Activated CD8-positive, alpha-beta T cell treated with anti-CD3 and anti-CD28 coated beads for 36 hours (primary cell): ENCODE results near the gene SYDE2. TPM values are rescaled to one million over a fixed set of nuclear protein-coding genes. Genes with fewer than 3 reads are reported as not detected.

Experiments
- ATAC-seq: fragments of 200-7000 bp; cut with Tn5 transposase; one replicate; pipeline ENCODE4 v1.10.0; 2021; ENCODE audit warnings: mild to moderate bottlenecking, moderate library complexity
- CTCF ChIA-PET: fragments of 350-600 bp; sonication (Branson Sonifier 250); formaldehyde crosslinking; loops from one replicate; lab custom pipeline; 2021; ENCODE audit warnings: antibody characterized with exemption; lab: Charles Lee
- POLR2A ChIA-PET: fragments of 350-600 bp; sonication (Branson Sonifier 250); formaldehyde crosslinking; loops from one replicate; lab custom pipeline; 2021; ENCODE audit warnings: antibody characterized with exemption; lab: Charles Lee
- DNase-seq: peaks from one replicate; pipeline ENCODE4 v3.0.0-alpha.2; 2020
- H3K27ac Mint-ChIP-seq: one replicate; pipeline ENCODE4 v1.8.0; 2021; ENCODE audit warnings: mild to moderate bottlenecking, mixed read lengths
- H3K27me3 Mint-ChIP-seq: one replicate; pipeline ENCODE4 v1.8.0; 2021; ENCODE audit warnings: mixed read lengths
- H3K36me3 Mint-ChIP-seq: one replicate; pipeline ENCODE4 v1.8.0; 2021; ENCODE audit warnings: low read depth, mixed read lengths
- H3K4me1 Mint-ChIP-seq: one replicate; pipeline ENCODE4 v1.8.0; 2021; ENCODE audit warnings: low read depth, mixed read lengths
- H3K4me3 Mint-ChIP-seq: one replicate; pipeline ENCODE4 v1.8.0; 2021; ENCODE audit warnings: mild to moderate bottlenecking, moderate library complexity, mixed read lengths
- H3K9me3 Mint-ChIP-seq: one replicate; pipeline ENCODE4 v1.8.0; 2021; ENCODE audit warnings: mixed read lengths
- intact Hi-C: fragments of 100-400 bp; cut with micrococcal nuclease; formaldehyde crosslinking; loops from one replicate; pipeline ENCODE4 v1.10.0; 2022
- total RNA-seq, 2 experiments: library from RNA; stranded (reverse); gene quantifications; one replicate each; pipeline ENCODE4 v1.2.3, GENCODE V29; 2021
- TF ChIP-seq, protein P1 (sequence below): fragments of 200-600 bp; IDR thresholded peaks from one replicate; pipeline ENCODE4 v1.8.0; 2022; ENCODE audit warnings: antibody characterized with exemption, mild to moderate bottlenecking

SYDE2 gene
- total RNA-seq, 2 experiments from 2014 or later = 4.8 to 5.2 TPM

DNA sequence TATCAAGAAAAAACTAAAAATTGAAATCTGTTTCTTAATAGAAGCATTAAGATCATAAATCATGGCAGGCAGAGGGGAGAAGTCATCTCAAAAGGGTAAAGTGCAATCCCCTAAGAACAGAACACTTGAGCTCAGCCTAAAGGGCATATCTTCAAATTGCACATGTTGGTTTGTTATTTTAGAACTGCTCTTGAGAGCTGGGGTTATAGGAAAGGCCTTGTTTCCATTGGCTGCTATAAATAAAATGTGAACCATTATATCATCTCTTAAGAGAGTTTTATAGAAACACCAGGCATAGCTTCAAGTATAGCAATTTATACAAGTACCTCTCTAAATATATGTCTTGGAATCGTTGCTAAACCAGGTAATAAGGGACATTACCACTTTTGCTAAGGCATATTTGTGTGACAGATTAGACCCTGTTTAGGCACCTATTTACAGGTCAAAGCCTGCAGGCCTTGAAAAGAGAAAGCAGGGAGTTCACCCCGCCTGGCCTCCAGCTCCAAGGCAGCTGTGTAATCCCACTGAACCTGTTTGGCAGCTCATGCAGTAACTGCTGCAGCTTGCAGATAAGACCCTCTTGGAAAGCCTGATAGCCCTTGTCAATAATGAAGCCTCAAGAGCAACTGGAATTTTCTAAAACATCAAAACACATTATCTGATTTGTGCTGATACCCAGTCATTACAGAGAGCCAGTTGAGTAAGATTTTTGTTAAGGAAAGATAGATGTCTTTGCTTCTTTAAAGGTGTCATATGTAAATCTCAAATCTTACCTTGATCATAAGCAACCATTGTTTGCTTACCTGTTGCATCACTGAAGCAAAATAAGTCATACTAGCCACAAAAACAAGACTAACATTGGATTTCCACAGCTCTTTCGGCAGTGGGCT lies 24.2 kb upstream of the SYDE2 start:
- DNase-seq (no peak), ATAC-seq (no peak)
- Mint-ChIP-seq H3K36me3 (no peaks in the 10 kb centered on the region), H3K4me1 (no peaks in the 10 kb centered on the region), H3K9me3 (no peaks in the 10 kb centered on the region), H3K4me3 (no peak overlapping the region), H3K27me3 (no peaks in the 10 kb centered on the region), H3K27ac (no peak overlapping the region)
- ChIA-PET POLR2A (no interaction called here), CTCF (interaction anchor here (1.1 to 2.3 kb wide), 4 partner anchors 30 to 280 kb away, joined by 3 to 8 read pairs (median 7); partner anchors contain the start of gene C1orf52)
- TF ChIP-seq, protein P1, sequence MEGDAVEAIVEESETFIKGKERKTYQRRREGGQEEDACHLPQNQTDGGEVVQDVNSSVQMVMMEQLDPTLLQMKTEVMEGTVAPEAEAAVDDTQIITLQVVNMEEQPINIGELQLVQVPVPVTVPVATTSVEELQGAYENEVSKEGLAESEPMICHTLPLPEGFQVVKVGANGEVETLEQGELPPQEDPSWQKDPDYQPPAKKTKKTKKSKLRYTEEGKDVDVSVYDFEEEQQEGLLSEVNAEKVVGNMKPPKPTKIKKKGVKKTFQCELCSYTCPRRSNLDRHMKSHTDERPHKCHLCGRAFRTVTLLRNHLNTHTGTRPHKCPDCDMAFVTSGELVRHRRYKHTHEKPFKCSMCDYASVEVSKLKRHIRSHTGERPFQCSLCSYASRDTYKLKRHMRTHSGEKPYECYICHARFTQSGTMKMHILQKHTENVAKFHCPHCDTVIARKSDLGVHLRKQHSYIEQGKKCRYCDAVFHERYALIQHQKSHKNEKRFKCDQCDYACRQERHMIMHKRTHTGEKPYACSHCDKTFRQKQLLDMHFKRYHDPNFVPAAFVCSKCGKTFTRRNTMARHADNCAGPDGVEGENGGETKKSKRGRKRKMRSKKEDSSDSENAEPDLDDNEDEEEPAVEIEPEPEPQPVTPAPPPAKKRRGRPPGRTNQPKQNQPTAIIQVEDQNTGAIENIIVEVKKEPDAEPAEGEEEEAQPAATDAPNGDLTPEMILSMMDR = no peak
- intact Hi-C loops = no loop called here

DNA sequence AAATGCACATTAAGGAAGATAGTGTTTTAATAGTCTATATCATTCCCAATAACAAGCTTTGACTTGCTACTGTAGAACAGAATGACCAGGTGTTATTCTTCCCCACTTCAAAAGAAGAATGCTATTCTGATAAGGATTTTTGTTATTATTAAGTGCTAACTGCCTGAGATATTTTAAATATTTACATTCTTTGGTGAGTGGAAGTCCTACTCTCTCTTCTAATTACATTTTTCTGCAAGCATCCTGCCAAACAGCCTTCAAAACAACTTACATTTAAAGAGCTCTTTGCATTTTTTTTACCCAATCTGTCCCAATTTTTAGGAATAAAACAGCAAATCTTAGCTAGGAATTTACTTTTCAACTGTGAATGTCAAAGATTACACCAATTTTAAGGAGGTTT lies 23.5 kb upstream of the SYDE2 start:
- POLR2A ChIA-PET = no interaction called here
- TF ChIP-seq, protein P1 = no peak
- DNase-seq (no peak), ATAC-seq (no peak)
- intact Hi-C loops = no loop called here
- H3K4me3 Mint-ChIP-seq = no peak overlapping the region
- no peaks in the 10 kb centered on the region for H3K9me3 Mint-ChIP-seq
- H3K36me3 Mint-ChIP-seq = no peaks in the 10 kb centered on the region
- no peaks in the 10 kb centered on the region for H3K27me3 Mint-ChIP-seq
- no peaks in the 10 kb centered on the region for H3K4me1 Mint-ChIP-seq
- CTCF ChIA-PET = interaction anchor here (1.1 to 2.3 kb wide), 3 partner anchors 35 to 279 kb away, joined by 3 to 8 read pairs (median 6); partner anchors contain the start of gene C1orf52
- no peak overlapping the region for H3K27ac Mint-ChIP-seq

DNA sequence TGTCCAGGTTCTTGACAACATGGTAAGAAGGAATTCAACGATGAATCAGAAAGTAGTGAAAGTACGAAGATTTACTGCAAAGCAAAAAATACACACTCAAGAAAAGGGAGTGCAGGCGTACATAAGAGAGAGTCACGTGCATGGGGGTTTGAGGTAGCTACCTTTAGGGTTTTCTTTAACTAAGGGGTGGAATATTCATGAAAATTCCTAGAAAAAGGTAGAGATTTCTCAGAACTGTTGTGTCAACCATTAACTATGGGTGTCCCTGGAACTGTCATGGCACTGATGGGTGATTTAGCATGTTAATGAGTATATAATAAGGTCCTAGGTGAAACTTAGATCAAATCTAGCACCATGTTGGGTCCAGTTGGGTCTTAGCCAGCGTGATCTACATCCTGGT lies 22.5 kb upstream of the SYDE2 start:
- DNase-seq (no peak), ATAC-seq (no peak)
- no peak overlapping the region for H3K4me3 Mint-ChIP-seq
- no peaks in the 10 kb centered on the region for H3K36me3 Mint-ChIP-seq
- no peak overlapping the region for H3K27ac Mint-ChIP-seq
- H3K9me3 Mint-ChIP-seq = no peaks in the 10 kb centered on the region
- POLR2A ChIA-PET = no interaction called here
- TF ChIP-seq, protein P1 = no peak
- CTCF ChIA-PET = interaction anchor here (1.2 to 2.3 kb wide), 3 partner anchors 9 to 278 kb away, joined by 4 to 6 read pairs (median 4); partner anchors contain the start of gene C1orf52
- intact Hi-C loops = no loop called here
- no peaks in the 10 kb centered on the region for H3K4me1 Mint-ChIP-seq
- H3K27me3 Mint-ChIP-seq = no peaks in the 10 kb centered on the region

DNA sequence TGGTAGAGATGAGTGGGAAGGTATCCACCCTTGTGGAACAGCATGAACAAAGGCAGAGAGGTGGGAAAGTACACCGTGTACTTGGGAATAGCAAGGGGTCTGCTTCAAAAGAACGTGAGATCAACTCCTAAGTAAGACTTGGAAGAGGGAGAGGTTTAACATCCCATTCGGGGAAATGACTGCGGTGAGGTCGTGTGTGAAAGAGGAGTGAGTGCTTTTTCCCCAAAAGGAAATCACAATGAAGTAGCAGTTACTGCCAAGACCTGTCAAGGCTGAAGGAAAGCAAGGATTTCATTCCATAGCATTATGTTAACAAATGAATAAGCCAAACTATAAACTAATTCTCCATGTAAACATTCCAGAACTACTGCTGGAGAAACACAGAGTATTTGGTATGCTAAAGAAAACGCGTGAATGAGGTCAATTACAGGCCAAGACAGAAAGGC lies 20.0 kb upstream of the SYDE2 start:
- Mint-ChIP-seq H3K36me3 (no peaks in the 10 kb centered on the region), H3K9me3 (no peaks in the 10 kb centered on the region), H3K4me1 (no peaks in the 10 kb centered on the region), H3K27me3 (peaks cover 11% of the 10 kb centered on the region), H3K4me3 (no peak overlapping the region), H3K27ac (no peak overlapping the region)
- DNase-seq (no peak), ATAC-seq (no peak)
- TF ChIP-seq, protein P1 = no peak
- ChIA-PET POLR2A (no interaction called here), CTCF (interaction anchor here (1.0 kb wide), 1 partner anchor 276 kb away, joined by 4 read pairs; no protein-coding TSS in a partner anchor)
- intact Hi-C loops = no loop called here
